ENCODE measurements around the gene CTDNEP1.

- no peak for TF ChIP-seq CTCF (IDR thresholded peaks at IDR 0.05 in 4 of 5, conservative IDR thresholded peaks at IDR 0.05 in 1 of 5)
- no peak for TF ChIP-seq POLR2A (IDR thresholded peaks at IDR 0.05)
These were observed 22.6 kb downstream of the CTDNEP1 start for GRCh38 chr17:7228920-7229319.
